RWPE2 (cell line): Measurements from ENCODE around the gene CDS2.

Experiments used
- ATAC-seq: fragments of 200-7000 bp; cut with Tn5 transposase; 3 replicates; pipeline ENCODE4 v1.9.1; 2021; ENCODE audit warnings: low read depth
- DNase-seq: peaks from one replicate; pipeline ENCODE4 v3.0.0-alpha.2; 2020; ENCODE audit warnings: low spot score
- H3K27ac ChIP-seq: fragments of 450-650 bp; 2 replicates; pipeline ENCODE4 v1.5.1; 2017; ENCODE audit warnings: mild to moderate bottlenecking; ENCODE audit not compliant: poor library complexity, severe bottlenecking
- H3K27me3 ChIP-seq: fragments of 250-450 bp; sonication (Bioruptor Pico); 2 replicates; pipeline ENCODE4 v1.5.1; 2021; ENCODE audit warnings: mild to moderate bottlenecking, moderate library complexity; ENCODE audit not compliant: insufficient read depth, poor library complexity, severe bottlenecking
- H3K36me3 ChIP-seq: fragments of 250-450 bp; sonication (Bioruptor Pico); 2 replicates; pipeline ENCODE4 v1.5.1; 2020; ENCODE audit warnings: low read depth, mild to moderate bottlenecking, moderate library complexity
- H3K4me1 ChIP-seq: fragments of 250-450 bp; sonication (Bioruptor Pico); 2 replicates; pipeline ENCODE4 v1.5.1; 2021; ENCODE audit warnings: mild to moderate bottlenecking, moderate library complexity; ENCODE audit not compliant: insufficient read depth, poor library complexity, severe bottlenecking
- H3K4me3 ChIP-seq: fragments of 250-450 bp; sonication (Bioruptor Pico); 2 replicates; pipeline ENCODE4 v1.5.1; 2021; ENCODE audit warnings: mild to moderate bottlenecking, moderate library complexity; ENCODE audit not compliant: severe bottlenecking
- H3K9me3 ChIP-seq: fragments of 250-450 bp; sonication (Bioruptor Pico); 2 replicates; pipeline ENCODE4 v1.5.1; 2021; ENCODE audit warnings: mild to moderate bottlenecking, moderate library complexity; ENCODE audit not compliant: severe bottlenecking
- TF ChIP-seq, protein P1 (sequence below): fragments of 450-650 bp; IDR thresholded peaks from one replicate; pipeline ENCODE4 v1.5.1; 2017; ENCODE audit warnings: mild to moderate bottlenecking, moderate library complexity; ENCODE audit not compliant: poor library complexity, severe bottlenecking

Gene CDS2

DNA sequence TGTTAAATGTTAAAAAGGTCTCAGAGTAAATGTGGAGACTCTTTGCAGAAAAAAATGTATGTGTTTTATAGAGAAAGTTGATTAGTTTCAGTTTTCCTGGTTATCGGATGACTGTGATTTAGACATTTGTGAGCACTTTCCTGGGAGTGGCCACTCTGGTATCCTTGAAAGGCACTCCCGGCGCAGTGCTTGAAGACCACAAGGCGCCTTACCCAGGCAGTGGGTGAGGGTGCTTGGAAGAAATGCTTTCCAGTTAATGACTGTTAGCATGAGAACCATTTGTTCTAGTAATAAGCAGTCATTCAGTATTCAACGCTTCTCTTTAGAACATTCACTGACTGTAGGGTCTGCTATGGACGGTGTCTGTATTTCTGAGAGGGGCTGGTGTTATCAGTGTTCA, 7.2 kb downstream of the CDS2 start:
- DNase-seq = no peak
- no peak for ATAC-seq
- Histone ChIP-seq H3K27ac (no peak overlapping the region), H3K4me1 (no peaks in the 10 kb centered on the region), H3K36me3 (peaks cover 5% of the 10 kb centered on the region), H3K4me3 (no peak overlapping the region), H3K9me3 (no peaks in the 10 kb centered on the region), H3K27me3 (no peaks in the 10 kb centered on the region)
- TF ChIP-seq, protein P1, sequence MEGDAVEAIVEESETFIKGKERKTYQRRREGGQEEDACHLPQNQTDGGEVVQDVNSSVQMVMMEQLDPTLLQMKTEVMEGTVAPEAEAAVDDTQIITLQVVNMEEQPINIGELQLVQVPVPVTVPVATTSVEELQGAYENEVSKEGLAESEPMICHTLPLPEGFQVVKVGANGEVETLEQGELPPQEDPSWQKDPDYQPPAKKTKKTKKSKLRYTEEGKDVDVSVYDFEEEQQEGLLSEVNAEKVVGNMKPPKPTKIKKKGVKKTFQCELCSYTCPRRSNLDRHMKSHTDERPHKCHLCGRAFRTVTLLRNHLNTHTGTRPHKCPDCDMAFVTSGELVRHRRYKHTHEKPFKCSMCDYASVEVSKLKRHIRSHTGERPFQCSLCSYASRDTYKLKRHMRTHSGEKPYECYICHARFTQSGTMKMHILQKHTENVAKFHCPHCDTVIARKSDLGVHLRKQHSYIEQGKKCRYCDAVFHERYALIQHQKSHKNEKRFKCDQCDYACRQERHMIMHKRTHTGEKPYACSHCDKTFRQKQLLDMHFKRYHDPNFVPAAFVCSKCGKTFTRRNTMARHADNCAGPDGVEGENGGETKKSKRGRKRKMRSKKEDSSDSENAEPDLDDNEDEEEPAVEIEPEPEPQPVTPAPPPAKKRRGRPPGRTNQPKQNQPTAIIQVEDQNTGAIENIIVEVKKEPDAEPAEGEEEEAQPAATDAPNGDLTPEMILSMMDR = no peak

- no peaks in the 10 kb centered on the region for H3K4me1 ChIP-seq
- no peak overlapping the region for H3K27ac ChIP-seq
- no peak overlapping the region for H3K4me3 ChIP-seq
- no peak for ATAC-seq
- TF ChIP-seq, protein P1 = no peak
- H3K27me3 ChIP-seq = no peaks in the 10 kb centered on the region
- H3K36me3 ChIP-seq = peaks cover 5% of the 10 kb centered on the region; the same call in 1 of the 2 replicates
- no peaks in the 10 kb centered on the region for H3K9me3 ChIP-seq
- DNase-seq = no peak
Observed at GRCh38 chr20:5135363-5136012, 8.7 kb downstream of the CDS2 start.

GRCh38 chr20:5136096-5136495, 9.3 kb downstream of the CDS2 start:
- no peak for DNase-seq
- Histone ChIP-seq H3K36me3 (peaks cover 5% of the 10 kb centered on the region; the same call in 1 of the 2 replicates), H3K4me3 (no peak overlapping the region), H3K27me3 (no peaks in the 10 kb centered on the region), H3K9me3 (no peaks in the 10 kb centered on the region), H3K27ac (no peak overlapping the region), H3K4me1 (no peaks in the 10 kb centered on the region)
- ATAC-seq = peak; percentile 17; the same call in 1 of the 3 replicates
- TF ChIP-seq, protein P1 = no peak

DNA sequence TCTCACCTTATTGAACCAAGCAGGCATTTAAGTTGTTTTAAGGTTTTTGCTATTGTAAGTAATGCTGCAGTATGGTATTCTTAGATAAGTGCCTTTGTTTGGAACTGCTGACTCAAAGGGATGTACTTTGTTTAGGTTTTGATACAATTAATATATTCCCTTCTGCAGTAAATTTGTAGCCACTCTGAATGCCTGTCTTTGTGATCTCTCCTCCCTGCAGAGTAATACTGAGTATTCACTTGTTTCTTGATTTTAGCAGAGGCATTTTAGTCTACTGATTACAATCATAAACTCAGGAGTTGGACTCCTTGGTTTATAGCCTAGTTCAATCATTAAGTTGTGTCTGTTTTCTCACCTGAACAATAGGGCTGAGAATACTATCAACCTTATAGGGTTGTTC, 13.4 kb downstream of the CDS2 start:
- Histone ChIP-seq H3K27me3 (no peaks in the 10 kb centered on the region), H3K4me3 (no peak overlapping the region), H3K9me3 (no peaks in the 10 kb centered on the region), H3K27ac (no peak overlapping the region), H3K4me1 (no peaks in the 10 kb centered on the region), H3K36me3 (0 out of 2 replicates have a peak, but pooled peaks cover 8% of the 10 kb centered on the region)
- DNase-seq (no peak), ATAC-seq (no peak)
- TF ChIP-seq, protein P1 = no peak

DNA sequence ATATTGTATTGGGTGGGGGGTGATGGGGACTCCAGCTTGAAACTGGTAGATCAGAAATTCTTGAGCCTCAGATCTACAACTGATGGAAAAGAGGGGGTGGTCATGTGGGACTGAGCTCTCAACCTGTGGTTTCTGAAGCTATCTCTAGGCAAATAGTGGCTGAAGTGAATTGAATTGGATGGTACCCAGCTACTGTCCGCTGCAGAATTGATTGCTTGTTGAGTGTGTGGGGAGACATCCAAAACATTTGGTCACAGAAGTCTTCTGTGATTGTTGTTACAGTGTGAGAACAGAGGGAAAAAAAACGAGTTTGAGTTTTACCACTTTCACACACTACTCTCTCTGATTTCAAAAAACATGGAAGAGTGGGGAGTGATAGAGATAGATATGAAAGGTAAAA, 14.8 kb downstream of the CDS2 start:
- TF ChIP-seq, protein P1 = no peak
- no peak for ATAC-seq
- DNase-seq = no peak
- Histone ChIP-seq H3K27ac (no peak overlapping the region), H3K4me3 (no peak overlapping the region), H3K4me1 (no peaks in the 10 kb centered on the region), H3K27me3 (no peaks in the 10 kb centered on the region), H3K9me3 (no peaks in the 10 kb centered on the region), H3K36me3 (0 out of 2 replicates have a peak, but pooled peaks cover 8% of the 10 kb centered on the region)
